Bronchial epithelial cell (primary cell): ENCODE results near the gene SHISA5. TPM values are rescaled to one million over a fixed set of nuclear protein-coding genes. Genes with fewer than 3 reads are reported as not detected.
A peak's percentile ranks its signal among the peaks of the same experiment; 100 is the strongest.
"Not testable (repeated sequence)": the region's sequence is repeated elsewhere in the genome, so short reads cannot be mapped to it uniquely, and the experiment has no call there.

Source experiments
- DNase-seq: peaks from one replicate; pipeline ENCODE4 v3.0.0-alpha.2; 2010; ENCODE audit warnings: low read depth
- FAIRE-seq: peaks from 2 replicates; lab custom pipeline; 2011; peaks lifted over from hg19 to GRCh38; lab: Jason Lieb, UNC
- H3K27me3 ChIP-seq: 2 replicates; pipeline ENCODE4 v1.5.1; 2011; ENCODE audit warnings: low read length; ENCODE audit not compliant: control insufficient read depth, insufficient read depth
- H3K36me3 ChIP-seq: 2 replicates; pipeline ENCODE4 v1.5.1; 2011; ENCODE audit warnings: low read length; ENCODE audit not compliant: control insufficient read depth, insufficient read depth
- H3K4me3 ChIP-seq: 2 replicates; pipeline ENCODE4 v1.5.1; 2011; ENCODE audit warnings: mild to moderate bottlenecking, low read depth, low read length, control low read depth
- CTCF ChIP-seq: IDR thresholded peaks from 2 replicates; pipeline ENCODE4 v1.5.1; 2011; ENCODE audit warnings: mild to moderate bottlenecking, moderate library complexity, low read length, control low read depth, inconsistent platforms; ENCODE audit not compliant: insufficient read depth, severe bottlenecking
- total RNA-seq: library from RNA; depleted of rRNA; stranded (reverse); fragments of >200 nt; gene quantifications from 2 replicates; pipeline ENCODE4 v1.2.1, GENCODE V29; 2014

The SHISA5 gene
- 87.1 and 131 TPM in 2 replicates for total RNA-seq

- DNase-seq (peak; percentile 50), FAIRE-seq (no peak)
- no peaks in the 10 kb centered on the region for H3K36me3 ChIP-seq
- H3K27me3 ChIP-seq, result no peaks in the 10 kb centered on the region
- TF ChIP-seq CTCF, result no peak
- peak within 1 kb of the TSS; percentile 62 for H3K4me3 ChIP-seq
Observed at GRCh38 chr3:48504051-48504946, at the start of gene SHISA5. Gene SHISA5, minus strand, starts transcription at chr3:48504174. Its CDS starts 80 bp downstream, at chr3:48504094.

- H3K36me3 ChIP-seq, result peaks cover 13% of the 10 kb centered on the region
- TF ChIP-seq CTCF, result no peak
- H3K27me3 ChIP-seq, result no peaks in the 10 kb centered on the region
- FAIRE-seq, result no peak
- no peak overlapping the region for H3K4me3 ChIP-seq
- no peak for DNase-seq
Observed at GRCh38 chr3:48553361-48553760, 49.4 kb upstream of the SHISA5 start.

GRCh38 chr3:48552111-48552951 is 48.4 kb upstream of the SHISA5 start:
- no peak for DNase-seq
- no peak overlapping the region for H3K4me3 ChIP-seq
- no peak for FAIRE-seq
- H3K36me3 ChIP-seq, result peaks cover 13% of the 10 kb centered on the region
- H3K27me3 ChIP-seq, result no peaks in the 10 kb centered on the region
- no peak for TF ChIP-seq CTCF

- not testable (repeated sequence) for FAIRE-seq, H3K27me3 ChIP-seq, DNase-seq, H3K4me3 ChIP-seq
- H3K36me3 ChIP-seq, result peaks cover 13% of the 10 kb centered on the region
Observed at GRCh38 chr3:48551651-48552050, 47.7 kb upstream of the SHISA5 start.

GRCh38 chr3:48548729-48549705 is 45.0 kb upstream of the SHISA5 start:
- no peak for FAIRE-seq
- no peaks in the 10 kb centered on the region for H3K27me3 ChIP-seq
- DNase-seq, result peak; percentile 36

More at GRCh38 chr3:48548729-48549705, 45.0 kb upstream of the SHISA5 start:
- TF ChIP-seq CTCF, result peak; percentile 96
- Histone ChIP-seq H3K36me3 (peaks cover 14% of the 10 kb centered on the region), H3K4me3 (no peak overlapping the region)
